C4-2B (cell line): Measurements from ENCODE around the gene CAST.

Experiments used
- H3K27ac ChIP-seq: fragments of 450-650 bp; 2 replicates; pipeline ENCODE4 v1.5.1; 2017
- CTCF ChIP-seq: fragments of 450-650 bp; conservative IDR thresholded peaks from 2 replicates; pipeline ENCODE4 v1.5.1; 2017; ENCODE audit warnings: mild to moderate bottlenecking
- ZFX ChIP-seq: fragments of 450-650 bp; IDR thresholded peaks from 2 replicates; pipeline ENCODE4 v1.6.1; 2017

Gene CAST

DNA sequence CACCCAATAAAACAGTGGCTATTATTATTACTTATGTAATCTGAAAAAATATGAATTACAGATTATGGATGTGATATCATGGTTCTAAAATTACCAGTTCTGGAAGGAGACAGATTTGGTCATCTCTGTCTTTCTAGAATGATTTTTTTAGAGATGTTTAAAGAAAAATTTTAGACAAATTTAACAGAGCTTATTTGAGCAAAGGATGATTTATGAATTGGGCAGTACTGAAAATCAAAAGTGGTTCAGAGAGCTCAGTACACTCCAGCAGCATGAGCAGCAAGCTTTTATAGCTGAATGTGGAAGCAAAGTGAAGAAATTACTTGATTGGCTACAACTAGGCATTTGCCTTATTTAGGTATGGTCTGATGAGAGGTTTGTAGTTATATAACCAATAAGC lies 11.0 kb downstream of the CAST start:
- H3K27ac ChIP-seq = no peak overlapping the region
- no peak for TF ChIP-seq CTCF
- no peak for TF ChIP-seq ZFX

GRCh38 chr5:96675882-96676281 lies 13.7 kb downstream of the CAST start:
- no peak overlapping the region for H3K27ac ChIP-seq
- TF ChIP-seq CTCF = no peak
- no peak for TF ChIP-seq ZFX

GRCh38 chr5:96677496-96677895 lies 15.3 kb downstream of the CAST start:
- no peak for TF ChIP-seq CTCF
- TF ChIP-seq ZFX = no peak
- H3K27ac ChIP-seq = no peak overlapping the region

DNA sequence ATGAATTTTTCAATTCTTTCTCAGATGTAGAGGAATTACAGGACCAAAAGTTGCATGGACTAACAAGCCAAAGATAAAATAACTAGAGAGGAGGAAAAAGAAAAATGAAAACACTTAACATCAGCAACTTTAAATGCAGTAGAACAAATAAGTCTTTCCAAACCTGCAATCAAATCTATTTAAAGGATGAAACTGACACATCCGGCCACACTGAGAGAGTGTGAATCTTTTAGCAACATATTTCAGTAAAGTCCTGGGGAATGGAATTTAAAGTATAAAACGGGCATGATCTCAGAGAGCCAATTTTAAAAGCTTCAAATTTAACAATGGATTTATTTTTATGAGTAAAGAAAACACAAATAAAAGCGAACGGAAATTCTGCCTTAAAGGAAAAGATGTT lies 17.1 kb downstream of the CAST start:
- no peak for TF ChIP-seq CTCF
- TF ChIP-seq ZFX = no peak
- no peak overlapping the region for H3K27ac ChIP-seq

GRCh38 chr5:96680759-96681470 lies 18.7 kb downstream of the CAST start:
- TF ChIP-seq CTCF (no peak), ZFX (no peak)
- H3K27ac ChIP-seq = no peak overlapping the region

- no peak overlapping the region for H3K27ac ChIP-seq
- TF ChIP-seq CTCF (no peak), ZFX (no peak)
Observed at GRCh38 chr5:96683392-96683791, 21.2 kb downstream of the CAST start.

GRCh38 chr5:96683810-96684209 lies 21.6 kb downstream of the CAST start:
- TF ChIP-seq ZFX = no peak
- TF ChIP-seq CTCF = no peak
- no peak overlapping the region for H3K27ac ChIP-seq
